HUES64 (cell line): ENCODE results near the gene LILRA1.

Experiments used
- H3K27ac ChIP-seq: 2 replicates; pipeline ENCODE4 v1.7.0; 2013; ENCODE audit warnings: low read depth, low read length, inconsistent platforms
- H3K27me3 ChIP-seq: 2 replicates; pipeline ENCODE4 v1.6.1; 2013; ENCODE audit warnings: mild to moderate bottlenecking, low read length; ENCODE audit not compliant: insufficient read depth
- H3K36me3 ChIP-seq: 2 replicates; pipeline ENCODE4 v1.6.1; 2013; ENCODE audit warnings: mild to moderate bottlenecking, low read length; ENCODE audit not compliant: insufficient read depth
- H3K4me1 ChIP-seq: 2 replicates; pipeline ENCODE4 v1.6.1; 2013; ENCODE audit warnings: mild to moderate bottlenecking, low read length, moderate library complexity; ENCODE audit not compliant: insufficient read depth
- H3K4me3 ChIP-seq: 2 replicates; pipeline ENCODE4 v1.5.1; 2013; ENCODE audit warnings: mild to moderate bottlenecking, low read length, moderate library complexity
- H3K9ac ChIP-seq: 2 replicates; pipeline ENCODE4 v1.6.1; 2013; ENCODE audit warnings: mild to moderate bottlenecking, low read depth, low read length
- H3K9me3 ChIP-seq: 2 replicates; pipeline ENCODE4 v1.6.1; 2013; ENCODE audit warnings: low read depth, low read length; ENCODE audit not compliant: insufficient read depth
- WGBS: fragments of 150-250, 120-280 bp; methylation state at CpG from one replicate; pipeline ENCODE4 v1.1.7; 2013; ENCODE audit warnings: missing lambda C conversion rate; 5-methylcytosine and 5-hydroxymethylcytosine counted together

Gene LILRA1

DNA sequence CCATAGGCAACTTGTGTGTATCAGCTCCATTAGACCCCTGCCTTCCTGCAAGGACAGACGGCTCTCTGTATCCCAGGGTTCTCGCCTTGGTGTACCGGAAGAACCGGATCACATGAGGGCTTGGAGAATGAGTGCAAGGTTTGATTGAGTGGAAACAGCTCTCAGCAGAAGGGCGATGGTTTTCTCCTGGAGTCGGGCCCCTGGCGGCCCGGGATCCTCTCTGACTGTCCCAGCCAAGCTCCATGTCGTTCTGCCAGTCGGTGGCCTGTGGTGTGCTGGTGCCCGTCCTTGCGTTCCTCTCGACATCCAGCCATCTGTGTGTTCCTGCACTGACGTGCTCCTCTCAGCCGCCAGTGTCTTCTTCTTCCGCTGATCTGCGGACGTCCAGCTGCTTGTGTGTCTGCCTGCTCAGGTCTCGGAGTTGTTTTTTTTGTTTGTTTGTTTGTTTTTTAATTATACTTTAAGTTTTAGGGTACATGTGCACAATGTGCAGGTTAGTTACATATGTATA is 53.0 kb downstream of the LILRA1 start:
- no peaks in the 10 kb centered on the region for H3K27me3 ChIP-seq
- WGBS, result 85% methylated on average over 19 of the region's 19 CpGs
- H3K9ac ChIP-seq, result no peak overlapping the region
- H3K4me3 ChIP-seq, result no peak overlapping the region
- no peak overlapping the region for H3K27ac ChIP-seq
- no peaks in the 10 kb centered on the region for H3K36me3 ChIP-seq
- H3K9me3 ChIP-seq, result peaks cover 72% of the 10 kb centered on the region
- no peaks in the 10 kb centered on the region for H3K4me1 ChIP-seq

DNA sequence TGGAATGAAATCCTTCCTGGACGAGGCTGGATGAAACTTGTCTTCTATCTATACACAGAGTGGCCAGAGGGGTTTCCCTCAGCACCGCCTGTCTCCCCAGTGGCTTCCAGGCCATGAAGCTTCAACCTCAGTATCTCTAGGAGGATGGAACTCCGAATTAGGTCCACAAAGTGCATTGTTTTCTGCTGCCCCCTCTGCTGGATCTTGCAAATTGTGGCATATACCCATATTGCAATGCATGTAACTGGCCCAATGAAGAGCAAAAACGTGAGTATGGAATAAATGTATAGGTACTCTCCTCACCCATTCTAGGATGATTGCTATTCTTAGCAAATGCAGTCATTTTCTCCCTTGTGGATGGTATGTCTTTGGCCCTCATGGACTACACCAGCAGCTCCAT is 54.7 kb downstream of the LILRA1 start:
- no peak overlapping the region for H3K9ac ChIP-seq
- H3K36me3 ChIP-seq, result no peaks in the 10 kb centered on the region
- WGBS, result 43% methylated on average over 3 of the region's 4 CpGs

DNA sequence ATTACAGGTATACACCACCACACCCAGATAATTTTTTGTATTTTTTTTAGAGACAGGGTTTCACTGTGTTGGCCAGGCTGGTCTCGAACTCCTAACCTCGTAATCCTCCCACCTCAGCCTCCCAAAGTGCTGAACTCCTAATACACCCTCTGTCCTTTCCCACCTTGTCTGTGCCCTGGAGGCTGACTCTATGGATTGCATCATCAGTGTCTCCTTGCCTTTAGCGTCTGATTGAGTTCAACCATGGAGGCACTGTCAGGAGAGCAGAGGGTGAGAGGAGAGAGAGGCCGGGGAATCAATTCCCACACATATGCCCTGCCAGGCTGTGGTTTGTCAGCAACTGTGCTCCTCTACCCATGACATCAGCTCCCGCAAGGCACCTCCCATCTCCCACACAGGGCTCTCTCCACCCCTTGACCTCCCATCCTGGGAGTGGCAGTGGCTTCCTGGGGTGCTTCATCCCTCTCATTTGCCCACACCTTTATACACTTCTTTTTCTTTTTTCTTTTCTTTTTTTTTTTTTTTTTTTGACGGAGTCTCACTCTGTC is 56.8 kb downstream of the LILRA1 start:
- H3K27me3 ChIP-seq, result no peaks in the 10 kb centered on the region
- no peak overlapping the region for H3K9ac ChIP-seq
- WGBS, result 72% methylated on average over 6 of the region's 6 CpGs
- no peaks in the 10 kb centered on the region for H3K4me1 ChIP-seq
- peaks cover 93% of the 10 kb centered on the region for H3K9me3 ChIP-seq
- no peaks in the 10 kb centered on the region for H3K36me3 ChIP-seq
- no peak overlapping the region for H3K4me3 ChIP-seq
- no peak overlapping the region for H3K27ac ChIP-seq

More for the DNA sequence above, 54.7 kb downstream of the LILRA1 start:
- H3K27ac ChIP-seq, result no peak overlapping the region
- H3K27me3 ChIP-seq, result no peaks in the 10 kb centered on the region
- no peak overlapping the region for H3K4me3 ChIP-seq
- H3K9me3 ChIP-seq, result peaks cover 80% of the 10 kb centered on the region
- H3K4me1 ChIP-seq, result no peaks in the 10 kb centered on the region
